Hepatocyte (in vitro differentiated cells): ENCODE measurements around the gene RPAP2. TPM values are rescaled to one million over a fixed set of nuclear protein-coding genes. Genes with fewer than 3 reads are reported as not detected.

Source experiments
- DNase-seq: peaks from one replicate; pipeline ENCODE4 v3.0.0-alpha.2; 2016; ENCODE audit warnings: low spot score
- H2AFZ ChIP-seq: fragments of 200-600 bp; sonication (generic); 2 replicates; pipeline ENCODE4 v1.6.0; 2016; ENCODE audit warnings: antibody characterized with exemption, mild to moderate bottlenecking
- H3K27ac ChIP-seq: fragments of 200-600 bp; sonication (generic); 2 replicates; pipeline ENCODE4 v1.5.1; 2016; ENCODE audit warnings: mild to moderate bottlenecking
- H3K27me3 ChIP-seq: fragments of 200-600 bp; sonication (generic); 2 replicates; pipeline ENCODE4 v1.6.1; 2016
- H3K36me3 ChIP-seq: fragments of 200-600 bp; sonication (generic); replicated peaks from 2 replicates; pipeline ENCODE4 v1.5.1; 2016; ENCODE audit warnings: low read depth; ENCODE audit not compliant: insufficient read depth
- H3K4me1 ChIP-seq: fragments of 200-600 bp; sonication (generic); 2 replicates; pipeline ENCODE4 v1.5.1; 2016; ENCODE audit warnings: mild to moderate bottlenecking, moderate library complexity; ENCODE audit not compliant: insufficient read depth
- H3K4me2 ChIP-seq: fragments of 200-600 bp; sonication (generic); 2 replicates; pipeline ENCODE4 v1.6.0; 2016
- H3K4me3 ChIP-seq: fragments of 200-600 bp; sonication (generic); 2 replicates; pipeline ENCODE4 v1.5.1; 2016; ENCODE audit warnings: mild to moderate bottlenecking
- H3K79me2 ChIP-seq: fragments of 200-600 bp; sonication (generic); 2 replicates; pipeline ENCODE4 v1.6.0; 2017; ENCODE audit warnings: mild to moderate bottlenecking
- H3K9me2 ChIP-seq: fragments of 200-600 bp; sonication (generic); replicated peaks from 2 replicates; pipeline ENCODE4 v1.6.0; 2017; ENCODE audit warnings: mild to moderate bottlenecking; ENCODE audit not compliant: insufficient read depth
- H3K9me3 ChIP-seq: fragments of 200-600 bp; sonication (generic); 2 replicates; pipeline ENCODE4 v1.5.1; 2016; ENCODE audit warnings: low read depth, mild to moderate bottlenecking
- H4K20me1 ChIP-seq: fragments of 200-600 bp; sonication (generic); 2 replicates; pipeline ENCODE4 v1.6.0; 2016; ENCODE audit warnings: mild to moderate bottlenecking; ENCODE audit not compliant: insufficient read depth, poor library complexity, severe bottlenecking
- CTCF ChIP-seq: fragments of 200-600 bp; sonication (generic); IDR thresholded peaks from 2 replicates; pipeline ENCODE4 v1.5.1; 2016; ENCODE audit warnings: antibody characterized with exemption, mild to moderate bottlenecking; ENCODE audit not compliant: poor library complexity
- EZH2 ChIP-seq: fragments of 200-600 bp; sonication (generic); IDR thresholded peaks from 2 replicates; pipeline ENCODE4 v1.6.1; 2016; ENCODE audit warnings: antibody characterized with exemption, mild to moderate bottlenecking, borderline replicate concordance
- EZH2phosphoT487 ChIP-seq: fragments of 200-600 bp; sonication (generic); IDR thresholded peaks from one replicate; pipeline ENCODE4 v1.6.1; 2018; ENCODE audit warnings: antibody characterized with exemption, mild to moderate bottlenecking, low read depth, moderate library complexity; ENCODE audit not compliant: unreplicated experiment, severe bottlenecking
- WGBS: methylation state at CpG from one replicate; pipeline ENCODE4 v1.1.6; 2016; ENCODE audit warnings: low lambda C conversion rate; ENCODE audit errors: missing lambda C conversion rate; 5-methylcytosine and 5-hydroxymethylcytosine counted together
- polyA plus RNA-seq: library from polyadenylated mRNA; unstranded; fragments of >200 nt; fragmentation: Nextera tagmentation; extraction: Ambion mirVana; gene quantifications from 2 replicates; pipeline ENCODE4 v1.2.1, GENCODE V29; 2016
- total RNA-seq: library from RNA; depleted of rRNA; stranded (reverse); fragments of >200 nt; gene quantifications from 2 replicates; pipeline ENCODE4 v1.2.3, GENCODE V29; 2014

RPAP2 gene
- total and polyA plus RNA-seq, 2 experiments from 2014 or later = 20.7 to 23.4 TPM

GRCh38 chr1:92310185-92310597 lies 11.3 kb downstream of the RPAP2 start:
- Histone ChIP-seq H3K27me3 (no peaks in the 10 kb centered on the region), H2AFZ (no peak overlapping the region), H3K9me2 (no peaks in the 10 kb centered on the region), H3K9me3 (no peaks in the 10 kb centered on the region), H3K36me3 (no peaks in the 10 kb centered on the region), H3K4me1 (no peaks in the 10 kb centered on the region), H3K4me3 (no peak overlapping the region), H3K4me2 (no peak overlapping the region), H3K79me2 (no peaks in the 10 kb centered on the region), H4K20me1 (no peaks in the 10 kb centered on the region), H3K27ac (no peak overlapping the region)
- peak; percentile 19 for DNase-seq
- TF ChIP-seq CTCF (peak; percentile 64), EZH2phosphoT487 (no peak), EZH2 (no peak)

GRCh38 chr1:92314024-92314423 lies 15.2 kb downstream of the RPAP2 start:
- H3K4me1 ChIP-seq = no peaks in the 10 kb centered on the region
- DNase-seq = no peak
- H3K79me2 ChIP-seq = no peaks in the 10 kb centered on the region
- H3K27me3 ChIP-seq = no peaks in the 10 kb centered on the region
- H4K20me1 ChIP-seq = no peaks in the 10 kb centered on the region
- no peaks in the 10 kb centered on the region for H3K9me2 ChIP-seq
- no peak overlapping the region for H3K4me3 ChIP-seq
- no peaks in the 10 kb centered on the region for H3K9me3 ChIP-seq
- H3K36me3 ChIP-seq = no peaks in the 10 kb centered on the region
- H3K27ac ChIP-seq = no peak overlapping the region
- WGBS = 96% methylated on average over 1 of the region's 1 CpG
- H3K4me2 ChIP-seq = no peak overlapping the region
- no peak overlapping the region for H2AFZ ChIP-seq
- TF ChIP-seq EZH2 (no peak), EZH2phosphoT487 (no peak), CTCF (no peak)

GRCh38 chr1:92315766-92316599 lies 17.1 kb downstream of the RPAP2 start:
- Histone ChIP-seq H3K27me3 (no peaks in the 10 kb centered on the region), H2AFZ (no peak overlapping the region), H3K4me1 (no peaks in the 10 kb centered on the region), H4K20me1 (no peaks in the 10 kb centered on the region), H3K9me3 (no peaks in the 10 kb centered on the region), H3K27ac (no peak overlapping the region), H3K9me2 (no peaks in the 10 kb centered on the region), H3K4me3 (no peak overlapping the region), H3K4me2 (no peak overlapping the region), H3K79me2 (no peaks in the 10 kb centered on the region), H3K36me3 (no peaks in the 10 kb centered on the region)
- no peak for DNase-seq
- no peak for TF ChIP-seq EZH2
- no peak for TF ChIP-seq CTCF
- TF ChIP-seq EZH2phosphoT487 = no peak
- 96% methylated on average over 6 of the region's 6 CpGs for WGBS
